IPS-20b (cell line): ENCODE results near the gene FBP2.
"Not testable (repeated sequence)": the region's sequence is repeated elsewhere in the genome, so short reads cannot be mapped to it uniquely, and the experiment has no call there.

ENCODE experiments used
- H3K27ac ChIP-seq: one replicate; pipeline ENCODE4 v1.5.1; 2013; ENCODE audit warnings: low read length
- H3K27me3 ChIP-seq: 2 replicates; pipeline ENCODE4 v1.6.1; 2013; ENCODE audit warnings: mild to moderate bottlenecking, low read length, inconsistent platforms; ENCODE audit not compliant: insufficient read depth
- H3K36me3 ChIP-seq: 2 replicates; pipeline ENCODE4 v1.6.1; 2013; ENCODE audit warnings: low read depth, mild to moderate bottlenecking, inconsistent platforms, low read length, moderate library complexity; ENCODE audit not compliant: insufficient read depth
- H3K4me1 ChIP-seq: 2 replicates; pipeline ENCODE4 v1.6.1; 2013; ENCODE audit warnings: mild to moderate bottlenecking, control low read depth, inconsistent platforms, low read length, moderate library complexity; ENCODE audit not compliant: insufficient read depth
- H3K4me3 ChIP-seq: 2 replicates; pipeline ENCODE4 v1.5.1; 2013; ENCODE audit warnings: mild to moderate bottlenecking, low read length, inconsistent platforms
- H3K9ac ChIP-seq: 2 replicates; pipeline ENCODE4 v1.6.1; 2013; ENCODE audit warnings: low read depth, mild to moderate bottlenecking, inconsistent platforms, low read length, moderate library complexity
- H3K9me3 ChIP-seq: 2 replicates; pipeline ENCODE4 v1.6.1; 2013; ENCODE audit warnings: mild to moderate bottlenecking, low read depth, low read length, inconsistent platforms; ENCODE audit not compliant: insufficient read depth

The FBP2 gene

GRCh38 chr9:94603259-94604160 is 9.9 kb upstream of the FBP2 start:
- peaks cover 4% of the 10 kb centered on the region; the same call in 1 of the 2 replicates for H3K4me1 ChIP-seq
- H3K27ac ChIP-seq, result no peak overlapping the region
- peaks cover 5% of the 10 kb centered on the region; the same call in 1 of the 2 replicates for H3K27me3 ChIP-seq
- no peak overlapping the region for H3K9ac ChIP-seq
- H3K9me3 ChIP-seq, result no peaks in the 10 kb centered on the region
- H3K36me3 ChIP-seq, result no peaks in the 10 kb centered on the region
- no peak overlapping the region; the same call in 1 of the 2 replicates for H3K4me3 ChIP-seq

GRCh38 chr9:94602666-94603065 is 9.0 kb upstream of the FBP2 start:
- H3K27ac ChIP-seq, result no peak overlapping the region
- H3K4me1 ChIP-seq, result peaks cover 4% of the 10 kb centered on the region; the same call in 1 of the 2 replicates
- H3K36me3 ChIP-seq, result no peaks in the 10 kb centered on the region
- no peak overlapping the region for H3K9ac ChIP-seq
- H3K27me3 ChIP-seq, result peaks cover 5% of the 10 kb centered on the region; the same call in 1 of the 2 replicates
- no peaks in the 10 kb centered on the region for H3K9me3 ChIP-seq
- H3K4me3 ChIP-seq, result no peak overlapping the region

- no peaks in the 10 kb centered on the region for H3K9me3 ChIP-seq
- no peaks in the 10 kb centered on the region for H3K36me3 ChIP-seq
- peaks cover 4% of the 10 kb centered on the region; the same call in 1 of the 2 replicates for H3K4me1 ChIP-seq
- H3K27ac ChIP-seq, result no peak overlapping the region
- H3K4me3 ChIP-seq, result no peak overlapping the region
- H3K9ac ChIP-seq, result no peak overlapping the region
- H3K27me3 ChIP-seq, result no peaks in the 10 kb centered on the region
Observed at GRCh38 chr9:94600715-94601114, 7.1 kb upstream of the FBP2 start.

- H3K4me1 ChIP-seq, result peaks cover 4% of the 10 kb centered on the region; the same call in 1 of the 2 replicates
- no peak overlapping the region for H3K27ac ChIP-seq
- H3K36me3 ChIP-seq, result no peaks in the 10 kb centered on the region
- H3K9me3 ChIP-seq, result no peaks in the 10 kb centered on the region
- no peaks in the 10 kb centered on the region for H3K27me3 ChIP-seq
- no peak overlapping the region for H3K9ac ChIP-seq
- H3K4me3 ChIP-seq, result no peak overlapping the region
Observed at GRCh38 chr9:94600258-94600657, 6.6 kb upstream of the FBP2 start.

- peaks cover 4% of the 10 kb centered on the region; the same call in 1 of the 2 replicates for H3K4me1 ChIP-seq
- H3K27me3 ChIP-seq, result no peaks in the 10 kb centered on the region
- no peak overlapping the region for H3K9ac ChIP-seq
- no peaks in the 10 kb centered on the region for H3K9me3 ChIP-seq
- H3K27ac ChIP-seq, result no peak overlapping the region
- H3K36me3 ChIP-seq, result no peaks in the 10 kb centered on the region
- H3K4me3 ChIP-seq, result no peak overlapping the region
Observed at GRCh38 chr9:94599102-94599501, 5.5 kb upstream of the FBP2 start.

GRCh38 chr9:94592683-94593082 is 941 bp downstream of the FBP2 start:
- not testable (repeated sequence) for H3K27me3 ChIP-seq, H3K9ac ChIP-seq

GRCh38 chr9:94591876-94592275 is 1.7 kb downstream of the FBP2 start:
- H3K4me3 ChIP-seq, result no peak overlapping the region
- no peaks in the 10 kb centered on the region for H3K4me1 ChIP-seq
- H3K27me3 ChIP-seq, result no peaks in the 10 kb centered on the region
- H3K9me3 ChIP-seq, result no peaks in the 10 kb centered on the region
- H3K36me3 ChIP-seq, result no peaks in the 10 kb centered on the region
- H3K9ac ChIP-seq, result no peak overlapping the region
- no peak overlapping the region for H3K27ac ChIP-seq

More at GRCh38 chr9:94592683-94593082, 941 bp downstream of the FBP2 start:
- H3K4me3 ChIP-seq, H3K4me1 ChIP-seq, H3K27ac ChIP-seq, H3K36me3 ChIP-seq, H3K9me3 ChIP-seq: not testable (repeated sequence)

GRCh38 chr9:94591046-94591545 is 2.5 kb downstream of the FBP2 start:
- not testable (repeated sequence) for H3K27me3 ChIP-seq, H3K36me3 ChIP-seq, H3K9me3 ChIP-seq, H3K27ac ChIP-seq, H3K4me3 ChIP-seq, H3K4me1 ChIP-seq, H3K9ac ChIP-seq

GRCh38 chr9:94588681-94589080 is 4.9 kb downstream of the FBP2 start:
- Histone ChIP-seq H3K4me1 (no peaks in the 10 kb centered on the region), H3K36me3 (no peaks in the 10 kb centered on the region), H3K9me3 (no peaks in the 10 kb centered on the region), H3K27me3 (no peaks in the 10 kb centered on the region), H3K4me3 (no peak overlapping the region), H3K9ac (no peak overlapping the region), H3K27ac (no peak overlapping the region)

GRCh38 chr9:94586814-94587213 is 6.8 kb downstream of the FBP2 start:
- no peaks in the 10 kb centered on the region for H3K36me3 ChIP-seq
- no peaks in the 10 kb centered on the region for H3K27me3 ChIP-seq
- no peak overlapping the region for H3K27ac ChIP-seq
- H3K4me3 ChIP-seq, result no peak overlapping the region
- no peak overlapping the region for H3K9ac ChIP-seq
- no peaks in the 10 kb centered on the region for H3K4me1 ChIP-seq
- H3K9me3 ChIP-seq, result no peaks in the 10 kb centered on the region

- no peaks in the 10 kb centered on the region for H3K4me1 ChIP-seq
Observed at GRCh38 chr9:94586316-94586715, 7.3 kb downstream of the FBP2 start.

GRCh38 chr9:94584555-94584954 is 9.1 kb downstream of the FBP2 start:
- Histone ChIP-seq H3K9ac (no peak overlapping the region), H3K27me3 (no peaks in the 10 kb centered on the region), H3K27ac (no peak overlapping the region), H3K9me3 (no peaks in the 10 kb centered on the region; the same call in 1 of the 2 replicates), H3K36me3 (no peaks in the 10 kb centered on the region), H3K4me1 (no peaks in the 10 kb centered on the region), H3K4me3 (no peak overlapping the region)

More at GRCh38 chr9:94586316-94586715, 7.3 kb downstream of the FBP2 start:
- Histone ChIP-seq H3K27ac (no peak overlapping the region), H3K36me3 (no peaks in the 10 kb centered on the region), H3K9ac (no peak overlapping the region), H3K4me3 (no peak overlapping the region), H3K9me3 (no peaks in the 10 kb centered on the region), H3K27me3 (no peaks in the 10 kb centered on the region)
